Activated CD4-positive, alpha-beta T cell treated with anti-CD3 and anti-CD28 coated beads for 4 hours (primary cell): ENCODE results near the gene UGCG.
A peak's percentile ranks its signal among the peaks of the same experiment; 100 is the strongest.
"Not testable (repeated sequence)": the region's sequence is repeated elsewhere in the genome, so short reads cannot be mapped to it uniquely, and the experiment has no call there.

Source experiments
- DNase-seq, 2 donors: peaks; one replicate each; pipeline ENCODE4 v3.0.0-alpha.2; 2020

The UGCG gene

DNA sequence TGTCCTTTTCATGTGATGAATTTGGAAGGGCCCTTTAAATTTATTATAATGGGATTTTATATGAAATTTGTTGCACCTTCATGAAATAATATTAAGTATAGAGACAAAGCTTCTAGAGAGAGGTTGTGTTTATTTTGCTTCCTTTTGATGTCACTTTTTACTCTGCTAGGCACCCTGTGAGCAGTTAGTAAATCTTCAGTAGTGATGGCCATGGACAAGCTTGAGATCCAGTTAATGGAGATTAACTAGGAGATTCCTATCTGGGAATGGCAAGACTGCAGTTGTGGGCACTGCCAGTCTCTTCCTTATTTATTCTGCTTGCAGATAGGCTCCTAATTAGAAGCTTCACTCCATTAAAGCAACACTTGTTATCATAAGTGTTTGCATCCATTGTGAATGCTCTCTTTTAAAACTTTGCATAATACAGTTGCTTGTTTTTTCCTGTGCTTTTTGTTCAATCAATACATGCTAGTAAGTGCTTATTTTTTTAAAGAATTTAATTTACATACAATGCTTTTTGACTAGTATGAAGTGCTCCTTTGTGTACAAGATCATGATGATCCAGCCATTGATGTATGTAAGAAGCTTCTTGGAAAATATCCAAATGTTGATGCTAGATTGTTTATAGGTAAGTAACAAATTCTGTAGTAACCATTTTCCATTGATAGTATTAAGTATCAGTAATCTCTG is 25.9 kb downstream of the UGCG start:
- no peak for DNase-seq

DNA sequence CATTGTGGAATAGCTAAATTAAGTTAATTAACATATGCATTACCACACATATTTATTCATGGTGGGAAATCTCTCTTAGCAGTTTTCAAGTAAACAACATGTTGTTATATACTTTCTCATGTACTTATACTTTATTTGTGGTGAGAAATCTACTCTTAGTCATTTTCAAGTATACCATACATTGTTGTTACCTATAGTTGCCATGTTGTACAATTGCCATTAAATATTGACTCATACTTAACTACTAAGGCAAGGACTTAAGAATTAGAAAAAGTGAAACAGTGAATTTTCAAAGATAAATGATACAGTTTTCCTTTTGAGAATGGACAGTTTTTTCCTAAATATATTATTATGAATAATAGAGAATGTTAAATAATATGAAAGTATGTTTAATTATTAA is 27.7 kb downstream of the UGCG start:
- no peak for DNase-seq

DNA sequence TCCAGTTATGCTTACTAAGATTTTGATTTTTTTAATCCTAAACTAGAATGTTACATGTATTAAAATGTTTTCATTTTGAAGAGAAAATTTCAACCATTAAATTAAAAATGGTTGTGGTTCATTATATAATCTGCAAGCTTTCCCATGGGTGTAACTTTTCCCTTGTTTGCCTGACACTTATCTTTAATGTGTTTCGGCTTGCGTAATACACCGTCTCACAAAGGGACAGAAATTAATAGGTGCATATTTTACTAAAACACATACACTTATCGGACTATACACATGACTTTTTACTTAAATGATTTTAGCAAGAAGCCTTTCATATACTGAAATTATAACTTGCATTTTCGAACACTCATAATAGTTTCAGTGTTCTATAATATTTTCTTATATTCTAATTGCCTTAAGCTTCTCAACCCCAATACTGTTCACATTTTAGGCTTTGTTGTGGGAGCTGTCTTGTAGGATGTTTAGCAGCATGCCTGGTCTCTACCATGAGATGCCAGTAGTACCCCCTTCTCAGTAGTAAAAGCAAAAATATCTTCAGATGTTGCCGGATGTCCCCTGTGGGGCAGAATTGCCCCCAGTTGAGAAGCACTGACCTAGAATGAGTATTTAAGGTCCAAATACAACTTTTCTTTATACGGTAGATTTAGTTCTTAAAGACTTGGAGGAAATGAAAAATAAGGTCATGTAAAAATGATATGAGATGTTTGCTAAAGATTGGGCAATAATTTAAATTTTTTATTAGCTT is 28.6 kb downstream of the UGCG start:
- DNase-seq, result no peak

GRCh38 chr9:111925784-111926183 is 29.2 kb downstream of the UGCG start:
- DNase-seq, result no peak

GRCh38 chr9:111926421-111926875 is 29.8 kb downstream of the UGCG start:
- DNase-seq, result peak; percentile 53 to 56

- DNase-seq, result no peak
These were observed 31.7 kb downstream of the UGCG start for GRCh38 chr9:111928359-111928720.

DNA sequence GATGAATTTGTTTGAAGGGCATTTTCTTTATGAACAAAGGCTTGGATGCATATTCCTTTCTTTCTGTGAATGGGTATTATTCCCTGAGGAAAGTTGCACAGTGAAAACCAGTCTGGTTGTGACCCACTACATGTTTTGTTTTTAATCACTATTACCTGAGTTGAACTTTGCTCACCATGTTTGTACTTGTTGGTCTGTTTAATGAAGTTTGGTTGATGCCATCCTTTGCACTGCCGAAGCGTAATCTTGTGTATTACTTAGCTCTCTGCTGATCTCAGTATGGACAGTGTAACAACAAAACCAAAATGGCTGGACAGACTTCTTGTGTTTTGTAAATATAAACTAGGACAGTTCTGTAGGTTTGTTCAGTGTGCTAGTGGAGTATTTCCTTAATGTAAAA is 38.1 kb downstream of the UGCG start:
- DNase-seq, result no peak

GRCh38 chr9:111936391-111936790 is 39.8 kb downstream of the UGCG start:
- DNase-seq, result no peak

- DNase-seq, result no peak
These were observed 40.7 kb downstream of the UGCG start for GRCh38 chr9:111937301-111937700.

GRCh38 chr9:111937781-111938426 is 41.3 kb downstream of the UGCG start:
- DNase-seq, result peak; percentile 57 to 61

DNA sequence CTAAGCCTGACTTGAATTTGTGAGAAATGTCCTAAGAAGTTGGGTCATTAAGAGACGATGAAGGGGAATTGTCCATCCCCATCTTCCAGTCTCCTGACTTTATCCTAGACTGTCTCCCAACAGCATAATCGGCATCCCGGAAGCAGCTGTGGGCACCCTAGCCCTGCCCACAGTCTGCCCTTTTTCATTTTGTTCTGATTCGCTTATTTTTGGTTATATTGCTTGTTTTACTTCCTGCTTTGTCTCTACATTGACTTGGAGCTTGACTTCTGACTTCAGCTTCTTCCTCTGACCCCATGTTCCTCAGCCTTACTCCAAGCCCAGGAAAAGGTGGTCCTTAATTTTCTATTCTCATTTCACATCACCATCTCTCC is 41.8 kb downstream of the UGCG start:
- no peak for DNase-seq

DNA sequence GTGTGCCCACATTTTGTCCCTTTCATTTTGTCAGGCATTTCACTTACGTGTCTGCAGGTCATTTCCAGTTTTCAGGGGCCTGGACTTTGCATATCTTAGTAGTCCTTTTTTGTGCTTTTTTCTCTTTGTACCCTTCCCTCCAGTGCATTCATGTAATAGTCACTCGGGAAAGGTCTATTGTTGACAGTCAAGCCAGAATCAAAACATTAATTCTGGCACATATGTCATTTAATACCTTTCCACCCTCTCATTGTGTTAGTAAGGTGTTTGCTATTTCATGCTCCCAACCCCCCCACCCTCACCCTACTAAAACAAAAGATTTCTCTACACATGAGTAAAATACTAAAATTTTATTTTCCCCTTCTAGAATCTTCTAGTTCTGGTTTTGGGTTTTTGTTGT is 42.7 kb downstream of the UGCG start:
- no peak for DNase-seq

- DNase-seq, result no peak
These were observed 44.1 kb downstream of the UGCG start for GRCh38 chr9:111940697-111941096.

DNA sequence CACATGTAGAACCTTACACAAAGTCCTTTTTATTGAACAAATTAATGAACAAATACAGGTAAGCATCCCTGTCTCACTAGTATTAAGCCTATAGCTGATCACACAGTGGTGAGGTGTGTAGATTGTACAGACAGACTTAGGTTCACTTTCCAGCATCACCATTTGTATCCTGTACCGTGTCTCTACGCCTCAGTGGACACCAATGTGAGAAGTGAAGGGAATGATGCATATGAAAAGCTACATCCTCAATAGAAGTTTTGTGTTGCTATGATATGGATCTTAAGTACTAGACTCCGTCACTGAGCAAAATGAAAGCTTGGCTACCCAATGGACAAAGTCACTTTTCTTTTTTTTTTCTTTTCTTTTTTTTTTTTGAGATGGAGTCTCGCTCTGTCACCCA is 46.6 kb downstream of the UGCG start:
- no peak for DNase-seq

DNA sequence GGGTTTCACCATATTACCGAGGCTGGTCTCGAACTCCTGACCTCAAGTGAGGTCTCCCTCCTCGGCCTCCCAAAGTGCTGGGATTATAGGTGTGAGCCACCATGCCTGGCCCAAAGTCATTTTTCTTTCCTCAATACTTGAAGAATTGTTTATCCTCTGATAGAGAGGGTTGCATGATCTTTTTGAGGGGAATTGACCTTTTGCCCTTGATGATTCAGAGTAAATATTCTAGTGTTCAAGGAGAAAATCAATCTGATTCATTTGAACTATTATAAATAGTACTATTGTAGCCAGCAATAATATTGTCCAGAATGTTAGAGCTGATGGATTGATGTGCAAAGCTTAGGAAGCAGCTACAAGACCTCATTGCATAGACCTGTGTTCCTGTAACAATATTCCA is 47.1 kb downstream of the UGCG start:
- no peak for DNase-seq

DNA sequence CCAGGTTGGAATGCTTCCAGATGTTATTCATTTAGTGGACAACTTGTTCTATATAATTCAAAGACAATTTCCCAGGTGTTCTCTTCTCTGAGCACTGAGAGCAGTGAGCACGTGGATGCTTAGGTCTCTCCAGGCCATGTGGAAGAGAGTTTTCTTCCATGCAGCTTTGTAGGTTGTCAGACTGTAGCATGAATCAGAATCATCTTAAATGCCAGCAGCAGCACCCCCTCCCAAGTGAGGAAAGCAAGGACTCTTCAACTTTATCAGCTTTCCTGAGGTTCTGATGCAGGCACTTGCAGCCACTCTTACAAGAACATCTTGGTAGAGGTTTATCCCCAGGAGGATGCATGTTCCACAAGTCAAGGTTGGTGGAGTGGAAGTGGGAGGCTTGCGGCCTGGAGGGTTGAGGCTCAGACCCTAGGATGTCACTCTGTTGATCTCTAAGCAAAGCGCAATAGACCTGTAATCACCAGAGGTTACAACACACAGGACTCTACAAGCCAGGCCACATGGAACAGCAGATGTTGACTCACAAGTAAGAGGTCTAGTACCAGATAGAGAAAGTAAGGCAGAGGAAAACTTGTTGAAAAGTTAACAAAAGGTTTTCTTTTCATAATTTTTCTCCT is 47.7 kb downstream of the UGCG start:
- DNase-seq, result no peak

GRCh38 chr9:111945216-111945615 is 48.6 kb downstream of the UGCG start:
- DNase-seq, result peak in 1 of 2 donors; percentile 19

- DNase-seq, result not testable (repeated sequence)
These were observed 51.5 kb downstream of the UGCG start for GRCh38 chr9:111948109-111948508.

GRCh38 chr9:111948951-111949350 is 52.3 kb downstream of the UGCG start:
- no peak for DNase-seq

- no peak for DNase-seq
These were observed 53.3 kb downstream of the UGCG start for GRCh38 chr9:111949919-111950318.

- no peak for DNase-seq
These were observed 55.9 kb downstream of the UGCG start for GRCh38 chr9:111952559-111952958.

- no peak for DNase-seq
These were observed 56.8 kb downstream of the UGCG start for GRCh38 chr9:111953444-111953843.

DNA sequence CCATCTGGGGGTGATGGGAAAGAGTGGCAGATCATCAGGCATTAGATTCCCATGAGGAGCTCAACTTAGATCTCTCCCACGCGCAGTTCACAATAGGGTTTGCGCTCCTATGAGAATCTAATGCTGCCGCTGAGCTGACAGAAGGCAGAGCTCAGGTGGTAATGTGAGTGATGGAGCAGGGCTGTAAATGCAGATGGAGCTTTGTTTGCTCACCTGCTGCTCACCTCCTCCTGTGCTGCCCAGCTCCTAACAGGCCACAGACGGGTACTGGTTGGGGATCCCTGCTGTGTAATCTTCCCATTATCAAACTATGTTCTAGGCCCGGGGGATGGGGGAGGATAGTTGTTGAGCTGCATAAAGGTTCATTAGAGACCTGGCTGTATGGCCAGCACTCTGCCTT is 58.4 kb downstream of the UGCG start:
- DNase-seq, result no peak
